ENCODE results near the gene GZMA. TPM values are rescaled to one million over a fixed set of nuclear protein-coding genes. Genes with fewer than 3 reads are reported as not detected.
"Not testable (repeated sequence)": the region's sequence is repeated elsewhere in the genome, so short reads cannot be mapped to it uniquely, and the experiment has no call there.

Gene GZMA
- total RNA-seq, 1 donor from 2014 or later = 0.62 TPM

- Mint-ChIP-seq H3K9me3 (ENCODE audit: unreplicated experiment) (no peaks in the 10 kb centered on the region), H3K36me3 (ENCODE audit: low read depth, unreplicated experiment) (no peaks in the 10 kb centered on the region), H3K4me1 (ENCODE audit: unreplicated experiment) (no peaks in the 10 kb centered on the region), H3K27ac (ENCODE audit: unreplicated experiment) (no peak overlapping the region), H3K4me3 (ENCODE audit: unreplicated experiment) (no peak overlapping the region), H3K27me3 (ENCODE audit: unreplicated experiment) (no peaks in the 10 kb centered on the region)
- no peak for DNase-seq (ENCODE audit: low spot score)
- TF ChIP-seq CTCF (IDR thresholded peaks at IDR 0.05; ENCODE audit: unreplicated experiment) = no peak
Observed at GRCh38 chr5:55073211-55073610, 29.2 kb upstream of the GZMA start.

GRCh38 chr5:55081541-55081940, 20.9 kb upstream of the GZMA start:
- no peak overlapping the region for H3K27ac Mint-ChIP-seq (ENCODE audit: unreplicated experiment)
- DNase-seq (ENCODE audit: low spot score) = no peak
- no peak for TF ChIP-seq CTCF (IDR thresholded peaks at IDR 0.05; ENCODE audit: unreplicated experiment)
- peak overlapping the region; percentile 74 for H3K4me3 Mint-ChIP-seq (ENCODE audit: unreplicated experiment)
- H3K4me1 Mint-ChIP-seq (ENCODE audit: unreplicated experiment) = peaks cover 14% of the 10 kb centered on the region
- H3K9me3 Mint-ChIP-seq (ENCODE audit: unreplicated experiment) = peaks cover 16% of the 10 kb centered on the region
- peaks cover 12% of the 10 kb centered on the region for H3K36me3 Mint-ChIP-seq (ENCODE audit: low read depth, unreplicated experiment)
- H3K27me3 Mint-ChIP-seq (ENCODE audit: unreplicated experiment) = peaks cover 6% of the 10 kb centered on the region

- not testable (repeated sequence) for DNase-seq (ENCODE audit: low spot score); H3K9me3 Mint-ChIP-seq (ENCODE audit: unreplicated experiment); H3K27me3 Mint-ChIP-seq (ENCODE audit: unreplicated experiment); H3K27ac Mint-ChIP-seq (ENCODE audit: unreplicated experiment); H3K36me3 Mint-ChIP-seq (ENCODE audit: low read depth, unreplicated experiment); H3K4me3 Mint-ChIP-seq (ENCODE audit: unreplicated experiment)
- H3K4me1 Mint-ChIP-seq (ENCODE audit: unreplicated experiment) = peaks cover 21% of the 10 kb centered on the region
Observed at GRCh38 chr5:55089301-55089700, 13.1 kb upstream of the GZMA start.

GRCh38 chr5:55091011-55091410, 11.4 kb upstream of the GZMA start:
- peaks cover 14% of the 10 kb centered on the region for H3K4me1 Mint-ChIP-seq (ENCODE audit: unreplicated experiment)
- not testable (repeated sequence) for H3K9me3 Mint-ChIP-seq (ENCODE audit: unreplicated experiment); DNase-seq (ENCODE audit: low spot score); H3K4me3 Mint-ChIP-seq (ENCODE audit: unreplicated experiment); H3K27ac Mint-ChIP-seq (ENCODE audit: unreplicated experiment); H3K36me3 Mint-ChIP-seq (ENCODE audit: low read depth, unreplicated experiment); H3K27me3 Mint-ChIP-seq (ENCODE audit: unreplicated experiment)

- Mint-ChIP-seq H3K27ac (ENCODE audit: unreplicated experiment) (no peak overlapping the region), H3K4me3 (ENCODE audit: unreplicated experiment) (no peak overlapping the region), H3K4me1 (ENCODE audit: unreplicated experiment) (peaks cover 8% of the 10 kb centered on the region), H3K9me3 (ENCODE audit: unreplicated experiment) (no peaks in the 10 kb centered on the region), H3K27me3 (ENCODE audit: unreplicated experiment) (peaks cover 5% of the 10 kb centered on the region), H3K36me3 (ENCODE audit: low read depth, unreplicated experiment) (no peaks in the 10 kb centered on the region)
- no peak for TF ChIP-seq CTCF (IDR thresholded peaks at IDR 0.05; ENCODE audit: unreplicated experiment)
- DNase-seq (ENCODE audit: low spot score) = no peak
Observed at GRCh38 chr5:55096182-55096581, 6.3 kb upstream of the GZMA start.

- Mint-ChIP-seq H3K36me3 (ENCODE audit: low read depth, unreplicated experiment) (no peaks in the 10 kb centered on the region), H3K27me3 (ENCODE audit: unreplicated experiment) (peaks cover 5% of the 10 kb centered on the region), H3K9me3 (ENCODE audit: unreplicated experiment) (no peaks in the 10 kb centered on the region), H3K4me3 (ENCODE audit: unreplicated experiment) (no peak overlapping the region), H3K4me1 (ENCODE audit: unreplicated experiment) (peaks cover 8% of the 10 kb centered on the region), H3K27ac (ENCODE audit: unreplicated experiment) (no peak overlapping the region)
- TF ChIP-seq CTCF (IDR thresholded peaks at IDR 0.05; ENCODE audit: unreplicated experiment) = no peak
- no peak for DNase-seq (ENCODE audit: low spot score)
Observed at GRCh38 chr5:55096861-55097260, 5.6 kb upstream of the GZMA start.

- not testable (repeated sequence) for H3K27ac Mint-ChIP-seq (ENCODE audit: unreplicated experiment)
Observed at GRCh38 chr5:55101148-55101547, 1.3 kb upstream of the GZMA start.

More at GRCh38 chr5:55101148-55101547, 1.3 kb upstream of the GZMA start:
- not testable (repeated sequence) for DNase-seq (ENCODE audit: low spot score); H3K36me3 Mint-ChIP-seq (ENCODE audit: low read depth, unreplicated experiment); H3K9me3 Mint-ChIP-seq (ENCODE audit: unreplicated experiment); H3K4me3 Mint-ChIP-seq (ENCODE audit: unreplicated experiment); H3K27me3 Mint-ChIP-seq (ENCODE audit: unreplicated experiment)
- H3K4me1 Mint-ChIP-seq (ENCODE audit: unreplicated experiment) = peaks cover 25% of the 10 kb centered on the region
